ENCODE data around the gene ZDHHC14. TPM values are rescaled to one million over a fixed set of nuclear protein-coding genes. Genes with fewer than 3 reads are reported as not detected.

The ZDHHC14 gene
- total RNA-seq, 1 experiment from 2014 or later = 1.7 TPM

DNA sequence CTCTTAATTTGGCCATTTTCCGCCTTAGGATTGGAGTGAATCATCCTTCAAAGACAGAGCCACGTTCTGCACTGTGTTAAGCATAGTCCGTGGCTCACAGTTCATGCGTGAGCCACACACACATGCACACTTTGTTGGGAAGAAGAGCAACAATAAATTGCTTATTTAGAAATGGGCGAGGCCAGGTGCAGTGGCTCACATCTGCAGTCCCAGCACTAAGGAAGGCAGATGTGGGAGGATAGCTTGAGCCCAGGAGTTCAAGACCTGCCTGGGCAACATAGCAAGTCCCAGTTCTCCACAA, 131.3 kb downstream of the ZDHHC14 start:
- H3K79me2 ChIP-seq (ENCODE audit: insufficient read depth, low read length) = no peaks in the 10 kb centered on the region
- H3K56ac ChIP-seq (ENCODE audit: insufficient read length, low read depth, low read length) = no peak overlapping the region
- no peak overlapping the region for H2BK12ac ChIP-seq (ENCODE audit: insufficient read length, low read depth, low read length)
- Mint-ChIP-seq H3K27ac (no peak overlapping the region), H3K4me3 (no peak overlapping the region), H3K4me1 (peaks cover 7 to 11% of the 10 kb centered on the region in 2 experiments; a peak in 3 of 4 replicates), H3K9me3 (peaks cover 0 to 14% of the 10 kb centered on the region in 2 experiments; a peak in 4 of 5 replicates), H3K27me3 (ENCODE audit: low read depth) (peaks cover 2% of the 10 kb centered on the region), H3K36me3 (ENCODE audit: insufficient read depth in 1 of 3, low read depth in 3 of 3) (peaks cover 6 to 20% (median 8%) of the 10 kb centered on the region in 3 experiments; a peak in 6 of 7 replicates)
- no peaks in the 10 kb centered on the region for H3K9me3 ChIP-seq (ENCODE audit: control insufficient read depth, low read depth, low read length)
- H3K23ac ChIP-seq (ENCODE audit: insufficient read length, low read depth, low read length) = no peak overlapping the region
- H4K91ac ChIP-seq (ENCODE audit: insufficient read length, low read depth, low read length) = no peak overlapping the region
- no peak overlapping the region for H4K8ac ChIP-seq (replicated peaks; ENCODE audit: insufficient read length, low read depth, low read length)
- no peaks in the 10 kb centered on the region for H3K27me3 ChIP-seq (ENCODE audit: insufficient read depth, low read length)
- no peaks in the 10 kb centered on the region for H3K4me1 ChIP-seq (ENCODE audit: insufficient read depth, low read length)
- no peaks in the 10 kb centered on the region for H3K79me1 ChIP-seq (ENCODE audit: insufficient read depth, low read depth, low read length, poor library complexity, severe bottlenecking)
- TF ChIP-seq, protein P1, sequence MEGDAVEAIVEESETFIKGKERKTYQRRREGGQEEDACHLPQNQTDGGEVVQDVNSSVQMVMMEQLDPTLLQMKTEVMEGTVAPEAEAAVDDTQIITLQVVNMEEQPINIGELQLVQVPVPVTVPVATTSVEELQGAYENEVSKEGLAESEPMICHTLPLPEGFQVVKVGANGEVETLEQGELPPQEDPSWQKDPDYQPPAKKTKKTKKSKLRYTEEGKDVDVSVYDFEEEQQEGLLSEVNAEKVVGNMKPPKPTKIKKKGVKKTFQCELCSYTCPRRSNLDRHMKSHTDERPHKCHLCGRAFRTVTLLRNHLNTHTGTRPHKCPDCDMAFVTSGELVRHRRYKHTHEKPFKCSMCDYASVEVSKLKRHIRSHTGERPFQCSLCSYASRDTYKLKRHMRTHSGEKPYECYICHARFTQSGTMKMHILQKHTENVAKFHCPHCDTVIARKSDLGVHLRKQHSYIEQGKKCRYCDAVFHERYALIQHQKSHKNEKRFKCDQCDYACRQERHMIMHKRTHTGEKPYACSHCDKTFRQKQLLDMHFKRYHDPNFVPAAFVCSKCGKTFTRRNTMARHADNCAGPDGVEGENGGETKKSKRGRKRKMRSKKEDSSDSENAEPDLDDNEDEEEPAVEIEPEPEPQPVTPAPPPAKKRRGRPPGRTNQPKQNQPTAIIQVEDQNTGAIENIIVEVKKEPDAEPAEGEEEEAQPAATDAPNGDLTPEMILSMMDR (conservative IDR thresholded peaks at IDR 0.05) = no peak
- H2BK5ac ChIP-seq (ENCODE audit: insufficient read length, low read length) = no peak overlapping the region
- H4K5ac ChIP-seq (ENCODE audit: insufficient read length, low read depth, low read length) = no peak overlapping the region
- no peak overlapping the region for H2BK15ac ChIP-seq (ENCODE audit: low read depth, low read length)
- no peak overlapping the region for H3K4me2 ChIP-seq (ENCODE audit: insufficient read depth, insufficient read length, low read length)
- DNase-seq = no peak
- H2AK5ac ChIP-seq (ENCODE audit: insufficient read length, low read length) = no peak overlapping the region
- H3T11ph ChIP-seq (ENCODE audit: low read length) = no peak overlapping the region
- no peak overlapping the region for H3K4ac ChIP-seq (ENCODE audit: low read depth, low read length)
- H3K18ac ChIP-seq (ENCODE audit: insufficient read length, low read depth, low read length) = no peak overlapping the region
- WGBS (ENCODE audit: extremely low coverage, insufficient read length, low lambda C conversion rate) = no CpG with 5 or more reads among the region's 5 CpGs
- H2BK20ac ChIP-seq (ENCODE audit: low read depth, low read length, poor library complexity, severe bottlenecking) = no peak overlapping the region
- H3K14ac ChIP-seq (ENCODE audit: insufficient read depth, low read length) = no peak overlapping the region
- no peak overlapping the region for H3K27ac ChIP-seq (ENCODE audit: insufficient read length, low read depth, low read length)
- no peak overlapping the region for H3K9ac ChIP-seq (ENCODE audit: extremely low read depth, insufficient read length, low read length)
- H4K20me1 ChIP-seq (ENCODE audit: control insufficient read depth, insufficient read depth, insufficient read length) = no peaks in the 10 kb centered on the region
- H2AFZ ChIP-seq (ENCODE audit: low read length) = no peak overlapping the region
- no peak overlapping the region for H2BK120ac ChIP-seq (ENCODE audit: low read depth, low read length, poor library complexity, severe bottlenecking)
- H3K23me2 ChIP-seq (ENCODE audit: insufficient read length, low read depth, low read length, poor library complexity, severe bottlenecking) = no peaks in the 10 kb centered on the region

Data from H9 (cell line).